WTC11 (cell line): ENCODE data around the gene ATP2C1. TPM values are rescaled to one million over a fixed set of nuclear protein-coding genes. Genes with fewer than 3 reads are reported as not detected.
A peak's percentile ranks its signal among the peaks of the same experiment; 100 is the strongest.

Experiments
- ATF1 ChIP-seq: sonication (generic); formaldehyde crosslinking; IDR thresholded peaks from 2 replicates; pipeline ENCODE4 v1.8.1; 2023; ENCODE audit warnings: mild to moderate bottlenecking, moderate library complexity, missing genetic modification reagents
- EMX1 ChIP-seq: fragments of 250-450 bp; sonication (Bioruptor Pico); IDR thresholded peaks from 2 replicates; pipeline ENCODE4 v1.8.0; 2021; ENCODE audit warnings: mild to moderate bottlenecking
- ETV6 ChIP-seq: sonication (generic); formaldehyde crosslinking; IDR thresholded peaks from 2 replicates; pipeline ENCODE4 v1.8.1; 2022; ENCODE audit warnings: mild to moderate bottlenecking, missing genetic modification reagents
- FOXK1 ChIP-seq: sonication (generic); formaldehyde crosslinking; IDR thresholded peaks from 2 replicates; pipeline ENCODE4 v1.8.0; 2022; ENCODE audit warnings: mild to moderate bottlenecking, moderate library complexity, missing genetic modification reagents
- GRHL2 ChIP-seq: fragments of 250-450 bp; sonication (Bioruptor Pico); IDR thresholded peaks from 2 replicates; pipeline ENCODE4 v1.8.0; 2022; ENCODE audit warnings: mild to moderate bottlenecking, moderate library complexity; ENCODE audit not compliant: insufficient replicate concordance, severe bottlenecking
- JAZF1 ChIP-seq: fragments of 250-450 bp; sonication (Bioruptor Pico); IDR thresholded peaks from 2 replicates; pipeline ENCODE4 v1.9.0; 2021; ENCODE audit warnings: moderate library complexity, mild to moderate bottlenecking, inconsistent platforms
- JUN ChIP-seq: sonication (generic); formaldehyde crosslinking; IDR thresholded peaks from 2 replicates; pipeline ENCODE4 v1.8.0; 2023; ENCODE audit warnings: mild to moderate bottlenecking, missing genetic modification reagents
- NFATC4 ChIP-seq: fragments of 250-450 bp; sonication (Bioruptor Pico); IDR thresholded peaks from 2 replicates; pipeline ENCODE4 v1.9.0; 2021; ENCODE audit warnings: mild to moderate bottlenecking
- NFE2L1 ChIP-seq: sonication (generic); formaldehyde crosslinking; IDR thresholded peaks from 2 replicates; pipeline ENCODE4 v1.8.1; 2023; ENCODE audit warnings: missing genetic modification reagents
- NR2C2 ChIP-seq: sonication (generic); formaldehyde crosslinking; IDR thresholded peaks from 2 replicates; pipeline ENCODE4 v1.8.0; 2022; ENCODE audit warnings: mild to moderate bottlenecking, missing genetic modification reagents
- PRRX2 ChIP-seq: fragments of 250-450 bp; sonication (Bioruptor Pico); IDR thresholded peaks from 2 replicates; pipeline ENCODE4 v1.8.0; 2021; ENCODE audit warnings: mild to moderate bottlenecking
- SMAD4 ChIP-seq: sonication (generic); formaldehyde crosslinking; IDR thresholded peaks from 2 replicates; pipeline ENCODE4 v1.8.0; 2022; ENCODE audit warnings: mild to moderate bottlenecking, missing genetic modification reagents
- TCF7 ChIP-seq: sonication (generic); formaldehyde crosslinking; IDR thresholded peaks from 2 replicates; pipeline ENCODE4 v1.8.0; 2022; ENCODE audit warnings: mild to moderate bottlenecking, low read depth, missing genetic modification reagents, moderate library complexity
- TEAD4 ChIP-seq: sonication (generic); formaldehyde crosslinking; IDR thresholded peaks from 2 replicates; pipeline ENCODE4 v1.8.0; 2022; ENCODE audit warnings: mild to moderate bottlenecking, missing genetic modification reagents
- TP53 ChIP-seq: sonication (generic); formaldehyde crosslinking; IDR thresholded peaks from 2 replicates; pipeline ENCODE4 v1.8.1; 2023; ENCODE audit warnings: mild to moderate bottlenecking, missing genetic modification reagents
- ZBTB21 ChIP-seq: sonication (generic); formaldehyde crosslinking; IDR thresholded peaks from 2 replicates; pipeline ENCODE4 v1.8.1; 2023; ENCODE audit warnings: mild to moderate bottlenecking, missing genetic modification reagents, borderline replicate concordance
- ZNF219 ChIP-seq: sonication (generic); formaldehyde crosslinking; IDR thresholded peaks from 2 replicates; pipeline ENCODE4 v1.8.0; 2023; ENCODE audit warnings: missing genetic modification reagents, mild to moderate bottlenecking, borderline replicate concordance
- ZNF396 ChIP-seq: fragments of 250-450 bp; sonication (Bioruptor Pico); IDR thresholded peaks from 2 replicates; pipeline ENCODE4 v1.8.0; 2021; ENCODE audit warnings: mild to moderate bottlenecking, moderate library complexity, borderline replicate concordance
- ZNF416 ChIP-seq: fragments of 250-450 bp; sonication (Bioruptor Pico); IDR thresholded peaks from 2 replicates; pipeline ENCODE4 v1.9.0; 2021; ENCODE audit warnings: mild to moderate bottlenecking, inconsistent platforms
- total RNA-seq: library from RNA; stranded (reverse); gene quantifications from 3 replicates; pipeline ENCODE4 v1.2.3, GENCODE V29; 2021
- TF ChIP-seq, protein P1 (sequence below): sonication (generic); formaldehyde crosslinking; IDR thresholded peaks from 2 replicates; pipeline ENCODE4 v1.8.0; 2023; ENCODE audit warnings: missing genetic modification reagents, mild to moderate bottlenecking, borderline replicate concordance
- TF ChIP-seq, protein P2 (sequence below): fragments of 250-450 bp; sonication (Bioruptor Pico); IDR thresholded peaks from 2 replicates; pipeline ENCODE4 v1.9.0; 2021; ENCODE audit warnings: mild to moderate bottlenecking
- TF ChIP-seq, protein P3 (sequence below): sonication (generic); formaldehyde crosslinking; IDR thresholded peaks from 2 replicates; pipeline ENCODE4 v1.8.1; 2022; ENCODE audit warnings: low read depth, mild to moderate bottlenecking, moderate library complexity, missing genetic modification reagents, borderline replicate concordance
- TF ChIP-seq, protein P4 (sequence below): fragments of 250-450 bp; sonication (Bioruptor Pico); IDR thresholded peaks from 2 replicates; pipeline ENCODE4 v1.9.0; 2021; ENCODE audit warnings: mild to moderate bottlenecking, borderline replicate concordance
- TF ChIP-seq, protein P5 (sequence below): sonication (generic); formaldehyde crosslinking; IDR thresholded peaks from 2 replicates; pipeline ENCODE4 v1.8.1; 2022; ENCODE audit warnings: missing genetic modification reagents, borderline replicate concordance

The ATP2C1 gene
- total RNA-seq, 1 experiment from 2014 or later: 62.5 TPM

DNA sequence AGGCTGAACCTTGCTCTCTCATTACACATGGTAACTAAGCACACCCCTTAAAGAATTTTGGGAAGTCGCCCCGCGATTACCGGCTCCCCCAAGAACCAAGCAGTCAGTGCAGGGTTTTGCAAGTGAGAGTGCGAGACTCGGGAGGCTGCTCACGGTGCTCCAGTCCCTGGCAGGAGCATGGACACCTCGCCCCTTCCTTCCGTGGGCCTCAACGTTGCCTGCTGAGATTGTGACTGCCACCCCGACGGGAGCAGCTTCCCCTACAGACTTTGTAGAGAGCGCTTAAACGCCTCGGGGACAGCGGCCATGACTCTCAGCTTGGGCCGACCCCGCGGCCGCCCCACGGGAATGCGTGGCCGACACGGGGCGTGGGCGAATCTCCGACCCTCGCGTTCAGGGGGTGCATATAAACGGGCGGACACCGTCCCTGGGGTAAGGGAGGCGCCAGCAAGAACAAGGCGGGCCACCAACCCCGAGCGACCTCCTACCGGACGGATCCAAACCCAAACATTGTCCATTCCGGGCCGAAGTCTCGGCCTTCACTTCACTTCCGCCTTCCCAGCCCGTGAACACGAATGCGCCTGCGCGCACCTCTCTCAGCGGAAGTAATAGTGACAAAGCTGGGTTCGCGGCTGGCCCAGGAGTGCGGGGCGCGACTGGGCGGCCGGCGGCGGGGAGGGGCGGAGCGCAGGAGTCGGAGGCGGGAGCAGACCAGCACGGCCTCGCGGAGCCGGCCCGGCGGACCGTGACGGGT, at the start of gene ATP2C1 (continued):
- TF ChIP-seq, protein P1, sequence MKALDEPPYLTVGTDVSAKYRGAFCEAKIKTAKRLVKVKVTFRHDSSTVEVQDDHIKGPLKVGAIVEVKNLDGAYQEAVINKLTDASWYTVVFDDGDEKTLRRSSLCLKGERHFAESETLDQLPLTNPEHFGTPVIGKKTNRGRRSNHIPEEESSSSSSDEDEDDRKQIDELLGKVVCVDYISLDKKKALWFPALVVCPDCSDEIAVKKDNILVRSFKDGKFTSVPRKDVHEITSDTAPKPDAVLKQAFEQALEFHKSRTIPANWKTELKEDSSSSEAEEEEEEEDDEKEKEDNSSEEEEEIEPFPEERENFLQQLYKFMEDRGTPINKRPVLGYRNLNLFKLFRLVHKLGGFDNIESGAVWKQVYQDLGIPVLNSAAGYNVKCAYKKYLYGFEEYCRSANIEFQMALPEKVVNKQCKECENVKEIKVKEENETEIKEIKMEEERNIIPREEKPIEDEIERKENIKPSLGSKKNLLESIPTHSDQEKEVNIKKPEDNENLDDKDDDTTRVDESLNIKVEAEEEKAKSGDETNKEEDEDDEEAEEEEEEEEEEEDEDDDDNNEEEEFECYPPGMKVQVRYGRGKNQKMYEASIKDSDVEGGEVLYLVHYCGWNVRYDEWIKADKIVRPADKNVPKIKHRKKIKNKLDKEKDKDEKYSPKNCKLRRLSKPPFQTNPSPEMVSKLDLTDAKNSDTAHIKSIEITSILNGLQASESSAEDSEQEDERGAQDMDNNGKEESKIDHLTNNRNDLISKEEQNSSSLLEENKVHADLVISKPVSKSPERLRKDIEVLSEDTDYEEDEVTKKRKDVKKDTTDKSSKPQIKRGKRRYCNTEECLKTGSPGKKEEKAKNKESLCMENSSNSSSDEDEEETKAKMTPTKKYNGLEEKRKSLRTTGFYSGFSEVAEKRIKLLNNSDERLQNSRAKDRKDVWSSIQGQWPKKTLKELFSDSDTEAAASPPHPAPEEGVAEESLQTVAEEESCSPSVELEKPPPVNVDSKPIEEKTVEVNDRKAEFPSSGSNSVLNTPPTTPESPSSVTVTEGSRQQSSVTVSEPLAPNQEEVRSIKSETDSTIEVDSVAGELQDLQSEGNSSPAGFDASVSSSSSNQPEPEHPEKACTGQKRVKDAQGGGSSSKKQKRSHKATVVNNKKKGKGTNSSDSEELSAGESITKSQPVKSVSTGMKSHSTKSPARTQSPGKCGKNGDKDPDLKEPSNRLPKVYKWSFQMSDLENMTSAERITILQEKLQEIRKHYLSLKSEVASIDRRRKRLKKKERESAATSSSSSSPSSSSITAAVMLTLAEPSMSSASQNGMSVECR (CRISPR knock-in tag): no peak; the same call in 1 of the 2 replicates
- TF ChIP-seq ZBTB21 (CRISPR knock-in tag) (no peak), EMX1 (CRISPR knock-in tag) (no peak), SMAD4 (CRISPR knock-in tag) (no peak), NR2C2 (CRISPR knock-in tag) (0 out of 2 replicates have a peak, but pooled peaks have one; percentile 20), ZNF416 (CRISPR knock-in tag) (no peak), PRRX2 (no peak), NFE2L1 (CRISPR knock-in tag) (0 out of 2 replicates have a peak, but pooled peaks have one; percentile 33), ATF1 (CRISPR knock-in tag) (peak; percentile 60; the same call in 1 of the 2 replicates), TEAD4 (CRISPR knock-in tag) (0 out of 2 replicates have a peak, but pooled peaks have one; percentile 32), ETV6 (CRISPR knock-in tag) (peak; percentile 13; the same call in 1 of the 2 replicates), ZNF396 (CRISPR knock-in tag) (no peak), ZNF219 (no peak), FOXK1 (CRISPR knock-in tag) (peak; percentile 38; the same call in 1 of the 2 replicates), JUN (0 out of 2 replicates have a peak, but pooled peaks have one; percentile 44), NFATC4 (CRISPR knock-in tag) (no peak), TP53 (CRISPR knock-in tag) (no peak), GRHL2 (CRISPR knock-in tag) (no peak), JAZF1 (CRISPR knock-in tag) (no peak), TCF7 (peak; percentile 58; the same call in 1 of the 2 replicates)
- TF ChIP-seq, protein P2, sequence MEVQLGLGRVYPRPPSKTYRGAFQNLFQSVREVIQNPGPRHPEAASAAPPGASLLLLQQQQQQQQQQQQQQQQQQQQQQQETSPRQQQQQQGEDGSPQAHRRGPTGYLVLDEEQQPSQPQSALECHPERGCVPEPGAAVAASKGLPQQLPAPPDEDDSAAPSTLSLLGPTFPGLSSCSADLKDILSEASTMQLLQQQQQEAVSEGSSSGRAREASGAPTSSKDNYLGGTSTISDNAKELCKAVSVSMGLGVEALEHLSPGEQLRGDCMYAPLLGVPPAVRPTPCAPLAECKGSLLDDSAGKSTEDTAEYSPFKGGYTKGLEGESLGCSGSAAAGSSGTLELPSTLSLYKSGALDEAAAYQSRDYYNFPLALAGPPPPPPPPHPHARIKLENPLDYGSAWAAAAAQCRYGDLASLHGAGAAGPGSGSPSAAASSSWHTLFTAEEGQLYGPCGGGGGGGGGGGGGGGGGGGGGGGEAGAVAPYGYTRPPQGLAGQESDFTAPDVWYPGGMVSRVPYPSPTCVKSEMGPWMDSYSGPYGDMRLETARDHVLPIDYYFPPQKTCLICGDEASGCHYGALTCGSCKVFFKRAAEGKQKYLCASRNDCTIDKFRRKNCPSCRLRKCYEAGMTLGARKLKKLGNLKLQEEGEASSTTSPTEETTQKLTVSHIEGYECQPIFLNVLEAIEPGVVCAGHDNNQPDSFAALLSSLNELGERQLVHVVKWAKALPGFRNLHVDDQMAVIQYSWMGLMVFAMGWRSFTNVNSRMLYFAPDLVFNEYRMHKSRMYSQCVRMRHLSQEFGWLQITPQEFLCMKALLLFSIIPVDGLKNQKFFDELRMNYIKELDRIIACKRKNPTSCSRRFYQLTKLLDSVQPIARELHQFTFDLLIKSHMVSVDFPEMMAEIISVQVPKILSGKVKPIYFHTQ (CRISPR knock-in tag): no peak
- TF ChIP-seq, protein P3, sequence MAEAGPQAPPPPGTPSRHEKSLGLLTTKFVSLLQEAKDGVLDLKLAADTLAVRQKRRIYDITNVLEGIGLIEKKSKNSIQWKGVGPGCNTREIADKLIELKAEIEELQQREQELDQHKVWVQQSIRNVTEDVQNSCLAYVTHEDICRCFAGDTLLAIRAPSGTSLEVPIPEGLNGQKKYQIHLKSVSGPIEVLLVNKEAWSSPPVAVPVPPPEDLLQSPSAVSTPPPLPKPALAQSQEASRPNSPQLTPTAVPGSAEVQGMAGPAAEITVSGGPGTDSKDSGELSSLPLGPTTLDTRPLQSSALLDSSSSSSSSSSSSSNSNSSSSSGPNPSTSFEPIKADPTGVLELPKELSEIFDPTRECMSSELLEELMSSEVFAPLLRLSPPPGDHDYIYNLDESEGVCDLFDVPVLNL (CRISPR knock-in tag): no peak
- TF ChIP-seq, protein P4, sequence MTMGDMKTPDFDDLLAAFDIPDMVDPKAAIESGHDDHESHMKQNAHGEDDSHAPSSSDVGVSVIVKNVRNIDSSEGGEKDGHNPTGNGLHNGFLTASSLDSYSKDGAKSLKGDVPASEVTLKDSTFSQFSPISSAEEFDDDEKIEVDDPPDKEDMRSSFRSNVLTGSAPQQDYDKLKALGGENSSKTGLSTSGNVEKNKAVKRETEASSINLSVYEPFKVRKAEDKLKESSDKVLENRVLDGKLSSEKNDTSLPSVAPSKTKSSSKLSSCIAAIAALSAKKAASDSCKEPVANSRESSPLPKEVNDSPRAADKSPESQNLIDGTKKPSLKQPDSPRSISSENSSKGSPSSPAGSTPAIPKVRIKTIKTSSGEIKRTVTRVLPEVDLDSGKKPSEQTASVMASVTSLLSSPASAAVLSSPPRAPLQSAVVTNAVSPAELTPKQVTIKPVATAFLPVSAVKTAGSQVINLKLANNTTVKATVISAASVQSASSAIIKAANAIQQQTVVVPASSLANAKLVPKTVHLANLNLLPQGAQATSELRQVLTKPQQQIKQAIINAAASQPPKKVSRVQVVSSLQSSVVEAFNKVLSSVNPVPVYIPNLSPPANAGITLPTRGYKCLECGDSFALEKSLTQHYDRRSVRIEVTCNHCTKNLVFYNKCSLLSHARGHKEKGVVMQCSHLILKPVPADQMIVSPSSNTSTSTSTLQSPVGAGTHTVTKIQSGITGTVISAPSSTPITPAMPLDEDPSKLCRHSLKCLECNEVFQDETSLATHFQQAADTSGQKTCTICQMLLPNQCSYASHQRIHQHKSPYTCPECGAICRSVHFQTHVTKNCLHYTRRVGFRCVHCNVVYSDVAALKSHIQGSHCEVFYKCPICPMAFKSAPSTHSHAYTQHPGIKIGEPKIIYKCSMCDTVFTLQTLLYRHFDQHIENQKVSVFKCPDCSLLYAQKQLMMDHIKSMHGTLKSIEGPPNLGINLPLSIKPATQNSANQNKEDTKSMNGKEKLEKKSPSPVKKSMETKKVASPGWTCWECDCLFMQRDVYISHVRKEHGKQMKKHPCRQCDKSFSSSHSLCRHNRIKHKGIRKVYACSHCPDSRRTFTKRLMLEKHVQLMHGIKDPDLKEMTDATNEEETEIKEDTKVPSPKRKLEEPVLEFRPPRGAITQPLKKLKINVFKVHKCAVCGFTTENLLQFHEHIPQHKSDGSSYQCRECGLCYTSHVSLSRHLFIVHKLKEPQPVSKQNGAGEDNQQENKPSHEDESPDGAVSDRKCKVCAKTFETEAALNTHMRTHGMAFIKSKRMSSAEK (CRISPR knock-in tag): no peak
- TF ChIP-seq, protein P5, sequence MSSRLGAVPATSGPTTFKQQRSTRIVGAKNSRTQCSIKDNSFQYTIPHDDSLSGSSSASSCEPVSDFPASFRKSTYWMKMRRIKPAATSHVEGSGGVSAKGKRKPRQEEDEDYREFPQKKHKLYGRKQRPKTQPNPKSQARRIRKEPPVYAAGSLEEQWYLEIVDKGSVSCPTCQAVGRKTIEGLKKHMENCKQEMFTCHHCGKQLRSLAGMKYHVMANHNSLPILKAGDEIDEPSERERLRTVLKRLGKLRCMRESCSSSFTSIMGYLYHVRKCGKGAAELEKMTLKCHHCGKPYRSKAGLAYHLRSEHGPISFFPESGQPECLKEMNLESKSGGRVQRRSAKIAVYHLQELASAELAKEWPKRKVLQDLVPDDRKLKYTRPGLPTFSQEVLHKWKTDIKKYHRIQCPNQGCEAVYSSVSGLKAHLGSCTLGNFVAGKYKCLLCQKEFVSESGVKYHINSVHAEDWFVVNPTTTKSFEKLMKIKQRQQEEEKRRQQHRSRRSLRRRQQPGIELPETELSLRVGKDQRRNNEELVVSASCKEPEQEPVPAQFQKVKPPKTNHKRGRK: no peak
